Activated naive CD4-positive, alpha-beta T cell treated with anti-CD3 and anti-CD28 coated beads, Interleukin-2, amount 50 U/mL, for 72 hours (primary cell): ENCODE measurements around the gene CDR2. TPM values are rescaled to one million over a fixed set of nuclear protein-coding genes. Genes with fewer than 3 reads are reported as not detected.
"Not testable (repeated sequence)": the region's sequence is repeated elsewhere in the genome, so short reads cannot be mapped to it uniquely, and the experiment has no call there.

ENCODE experiments used
- ATAC-seq, 2 donors: fragments of 150-1000 bp; cut with Tn5 transposase; 2 replicates each; pipeline ENCODE4 v1.10.0; 2021; ENCODE audit warnings: mild to moderate bottlenecking in 2 of 2, moderate library complexity in 2 of 2
- DNase-seq, 2 donors: peaks; one replicate each; pipeline ENCODE4 v3.0.0; 2021 to 2022; ENCODE audit warnings: low spot score in 2 of 2
- H3K27ac Mint-ChIP-seq, 2 donors: one replicate each; pipeline ENCODE4 v1.8.0; 2022; ENCODE audit warnings: mild to moderate bottlenecking in 2 of 2, mixed read lengths in 2 of 2
- H3K36me3 Mint-ChIP-seq, 2 donors: one replicate each; pipeline ENCODE4 v1.8.0; 2022; ENCODE audit warnings: mixed read lengths in 2 of 2
- H3K9me3 Mint-ChIP-seq, 2 donors: one replicate each; pipeline ENCODE4 v1.8.0; 2022; ENCODE audit warnings: mixed read lengths in 2 of 2
- total RNA-seq, 2 donors: library from RNA; stranded (reverse); gene quantifications; one replicate each; pipeline ENCODE4 v1.2.3, GENCODE V29; 2022

The CDR2 gene
- 10 to 100 TPM; 26.8 to 44.4 TPM for total RNA-seq

GRCh38 chr16:22374311-22375116 lies at the start of gene CDR2:
Gene CDR2, minus strand, starts transcription at chr16:22374619. Its CDS starts 310 bp downstream, at chr16:22374309.
- Mint-ChIP-seq H3K36me3 (peaks cover 7% of the 10 kb centered on the region in 2 donors), H3K27ac (peak within 1 kb of the TSS; percentile 96 to 97), H3K9me3 (no peaks in the 10 kb centered on the region)
- ATAC-seq (peak; percentile 93), DNase-seq (peak; percentile 97 to 99)

GRCh38 chr16:22423716-22424115 lies 49.3 kb upstream of the CDR2 start:
- ATAC-seq (no peak), DNase-seq (no peak)
- H3K36me3 Mint-ChIP-seq = peaks cover 17 to 20% of the 10 kb centered on the region in 2 donors
- H3K27ac Mint-ChIP-seq = no peak overlapping the region
- H3K9me3 Mint-ChIP-seq = no peaks in the 10 kb centered on the region

GRCh38 chr16:22421136-22421535 lies 46.7 kb upstream of the CDR2 start:
- no peak for ATAC-seq

DNA sequence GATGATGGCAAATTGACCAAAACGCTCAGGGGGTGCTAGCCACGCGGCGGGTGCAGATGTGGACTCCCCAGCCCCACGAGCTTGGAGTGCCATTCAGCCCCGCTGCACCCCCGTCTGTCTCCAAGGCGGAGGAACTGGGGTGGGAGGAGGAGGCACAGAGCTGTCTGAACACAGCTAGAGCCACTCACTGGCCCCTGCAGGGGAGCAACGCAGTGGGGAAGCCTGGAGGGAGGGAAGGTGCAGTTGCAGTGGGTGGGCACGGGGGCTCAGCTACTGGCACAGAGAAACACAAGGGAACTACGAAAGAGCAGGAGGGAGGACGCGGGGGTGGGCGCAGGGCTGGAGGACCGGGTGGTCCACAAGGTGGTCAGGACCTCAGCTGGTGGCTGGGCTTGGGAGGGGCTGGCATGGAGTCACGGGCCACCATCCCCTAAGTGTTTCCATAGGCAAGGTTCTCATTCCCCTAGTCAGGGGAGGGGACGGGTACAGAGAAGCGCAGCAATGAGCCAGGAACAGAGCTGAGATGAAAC lies 46.3 kb upstream of the CDR2 start:
- Mint-ChIP-seq H3K9me3 (no peaks in the 10 kb centered on the region), H3K36me3 (peaks cover 16 to 20% of the 10 kb centered on the region in 2 donors), H3K27ac (peak overlapping the region in 1 of 2 donors; percentile 27)
- DNase-seq = no peak
- no peak for ATAC-seq

More at GRCh38 chr16:22421136-22421535, 46.7 kb upstream of the CDR2 start:
- H3K36me3 Mint-ChIP-seq = peaks cover 16 to 20% of the 10 kb centered on the region in 2 donors
- no peak for DNase-seq
- H3K9me3 Mint-ChIP-seq = no peaks in the 10 kb centered on the region
- peak overlapping the region in 1 of 2 donors; percentile 19 for H3K27ac Mint-ChIP-seq

GRCh38 chr16:22419908-22420307 lies 45.5 kb upstream of the CDR2 start:
- ATAC-seq (no peak), DNase-seq (no peak)
- H3K27ac Mint-ChIP-seq = peak overlapping the region; percentile 27 to 92
- H3K9me3 Mint-ChIP-seq = no peaks in the 10 kb centered on the region
- H3K36me3 Mint-ChIP-seq = peaks cover 16 to 20% of the 10 kb centered on the region in 2 donors

- Mint-ChIP-seq H3K36me3 (peaks cover 15 to 16% of the 10 kb centered on the region in 2 donors), H3K27ac (no peak overlapping the region), H3K9me3 (no peaks in the 10 kb centered on the region)
- no peak for ATAC-seq
- no peak for DNase-seq
Measured at GRCh38 chr16:22418826-22419225, 44.4 kb upstream of the CDR2 start.

DNA sequence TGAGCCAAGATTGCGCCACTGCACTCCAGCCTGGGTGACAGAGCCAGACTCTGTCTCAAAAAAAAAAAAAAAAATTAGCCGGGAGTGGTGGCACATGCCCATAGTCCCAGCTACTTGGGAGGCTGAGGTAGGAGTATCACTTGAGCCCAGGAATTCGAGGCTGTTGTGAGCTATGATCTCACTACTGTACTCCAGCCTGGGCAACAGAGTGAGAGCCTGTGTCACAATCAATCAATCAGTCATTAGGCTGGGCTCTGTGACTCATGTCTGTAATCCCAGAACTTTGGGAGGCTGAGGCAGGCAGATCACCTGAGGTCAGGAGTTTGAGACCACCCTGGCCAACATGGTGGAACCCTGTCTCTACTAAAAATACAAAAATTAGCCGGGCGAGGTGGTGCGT lies 43.4 kb upstream of the CDR2 start:
- not testable (repeated sequence) for DNase-seq, ATAC-seq, H3K36me3 Mint-ChIP-seq, H3K9me3 Mint-ChIP-seq
- H3K27ac Mint-ChIP-seq = peak overlapping the region in 1 of 2 donors; percentile 36

- H3K36me3 Mint-ChIP-seq = peaks cover 9 to 10% of the 10 kb centered on the region in 2 donors
- ATAC-seq (no peak), DNase-seq (no peak)
- no peaks in the 10 kb centered on the region for H3K9me3 Mint-ChIP-seq
- H3K27ac Mint-ChIP-seq = peak overlapping the region in 1 of 2 donors; percentile 41
Measured at GRCh38 chr16:22417019-22417418, 42.6 kb upstream of the CDR2 start.

- DNase-seq (no peak), ATAC-seq (no peak)
- Mint-ChIP-seq H3K9me3 (no peaks in the 10 kb centered on the region), H3K36me3 (no peaks in the 10 kb centered on the region), H3K27ac (peak overlapping the region in 1 of 2 donors; percentile 7)
Measured at GRCh38 chr16:22413819-22414218, 39.4 kb upstream of the CDR2 start.

GRCh38 chr16:22407486-22407885 lies 33.1 kb upstream of the CDR2 start:
- no peaks in the 10 kb centered on the region for H3K9me3 Mint-ChIP-seq
- H3K27ac Mint-ChIP-seq = no peak overlapping the region
- ATAC-seq (no peak), DNase-seq (no peak)
- H3K36me3 Mint-ChIP-seq = no peaks in the 10 kb centered on the region

GRCh38 chr16:22402191-22402590 lies 27.8 kb upstream of the CDR2 start:
- H3K27ac Mint-ChIP-seq = no peak overlapping the region
- DNase-seq = no peak
- H3K36me3 Mint-ChIP-seq = no peaks in the 10 kb centered on the region
- H3K9me3 Mint-ChIP-seq = no peaks in the 10 kb centered on the region
- no peak for ATAC-seq

DNA sequence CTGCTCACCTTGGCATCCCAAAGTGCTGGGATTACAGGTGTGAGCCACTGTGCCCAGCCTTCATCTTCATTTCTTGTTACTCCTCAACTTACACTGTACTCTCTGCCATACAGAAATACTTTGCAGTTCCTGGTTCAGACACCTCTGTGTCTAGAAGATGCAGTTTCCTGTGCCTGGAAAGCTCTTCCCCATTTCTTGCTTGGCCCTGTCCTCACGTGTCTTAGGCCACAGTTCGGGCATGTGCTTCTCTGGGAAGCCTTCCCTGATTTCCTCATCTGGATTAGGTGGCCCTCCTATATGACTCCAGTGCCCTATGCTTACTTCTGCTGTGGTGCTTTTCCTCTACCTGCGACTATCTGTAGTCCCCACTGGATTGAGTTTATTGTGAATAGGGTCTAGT lies 26.5 kb upstream of the CDR2 start:
- Mint-ChIP-seq H3K36me3 (no peaks in the 10 kb centered on the region), H3K27ac (no peak overlapping the region), H3K9me3 (no peaks in the 10 kb centered on the region)
- DNase-seq (no peak), ATAC-seq (no peak)

- no peaks in the 10 kb centered on the region for H3K36me3 Mint-ChIP-seq
- DNase-seq = no peak
- H3K9me3 Mint-ChIP-seq = no peaks in the 10 kb centered on the region
- no peak overlapping the region for H3K27ac Mint-ChIP-seq
- no peak for ATAC-seq
Measured at GRCh38 chr16:22397931-22398330, 23.5 kb upstream of the CDR2 start.

DNA sequence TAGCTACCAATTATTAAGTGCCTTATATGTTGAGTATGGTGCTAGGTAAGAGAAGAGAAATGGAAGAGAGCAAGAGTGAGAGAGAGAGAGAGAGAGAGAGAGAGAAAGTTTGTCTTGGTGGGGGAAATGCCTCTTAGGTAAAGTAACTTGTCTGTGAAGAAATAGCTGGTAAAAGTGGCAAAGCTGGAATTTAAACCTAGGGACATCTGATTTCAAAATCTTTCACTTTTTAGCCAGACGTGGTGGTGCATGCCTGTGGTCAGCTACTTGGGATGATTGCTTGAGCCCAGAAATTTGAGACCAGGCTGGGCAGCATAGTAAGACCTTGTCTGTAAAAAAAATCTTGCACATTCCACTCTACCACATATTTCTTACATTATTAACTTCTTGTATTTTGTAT lies 23.0 kb upstream of the CDR2 start:
- ATAC-seq (no peak), DNase-seq (no peak)
- Mint-ChIP-seq H3K36me3 (no peaks in the 10 kb centered on the region), H3K27ac (no peak overlapping the region), H3K9me3 (no peaks in the 10 kb centered on the region)

GRCh38 chr16:22395960-22396359 lies 21.5 kb upstream of the CDR2 start:
- DNase-seq (no peak), ATAC-seq (no peak)
- H3K9me3 Mint-ChIP-seq = no peaks in the 10 kb centered on the region
- no peaks in the 10 kb centered on the region for H3K36me3 Mint-ChIP-seq
- peak overlapping the region in 1 of 2 donors; percentile 36 for H3K27ac Mint-ChIP-seq

GRCh38 chr16:22394121-22394520 lies 19.7 kb upstream of the CDR2 start:
- no peaks in the 10 kb centered on the region for H3K36me3 Mint-ChIP-seq
- ATAC-seq = no peak
- DNase-seq = no peak
- no peaks in the 10 kb centered on the region for H3K9me3 Mint-ChIP-seq
- no peak overlapping the region for H3K27ac Mint-ChIP-seq

DNA sequence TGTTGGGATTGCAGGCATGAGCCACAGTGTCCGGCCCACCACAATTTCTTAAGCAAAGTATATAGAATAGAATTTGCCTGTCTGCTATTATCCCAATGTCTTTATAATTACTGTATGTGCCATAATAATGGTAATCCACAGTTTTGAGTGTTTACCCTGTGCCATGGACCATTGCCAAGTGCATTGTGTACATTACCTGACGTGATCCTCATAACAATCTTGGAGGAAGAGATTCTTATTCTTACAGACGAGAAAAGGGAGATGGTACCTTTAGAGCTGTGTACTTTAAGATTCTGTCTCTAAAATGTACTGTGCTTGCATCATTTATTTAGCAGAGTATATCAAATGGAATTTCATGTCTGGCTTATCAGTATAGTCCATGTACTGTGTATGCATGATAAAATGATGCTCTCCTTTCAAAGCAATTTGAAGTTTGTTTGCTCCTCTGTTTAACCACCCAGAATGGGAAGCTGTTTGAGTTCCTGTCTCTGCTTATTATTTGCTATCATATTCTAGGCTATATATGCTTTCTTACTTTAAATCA lies 13.8 kb upstream of the CDR2 start:
- H3K27ac Mint-ChIP-seq = peak overlapping the region; percentile 14 to 56
- no peaks in the 10 kb centered on the region for H3K9me3 Mint-ChIP-seq
- no peaks in the 10 kb centered on the region for H3K36me3 Mint-ChIP-seq
- DNase-seq (no peak), ATAC-seq (no peak)

DNA sequence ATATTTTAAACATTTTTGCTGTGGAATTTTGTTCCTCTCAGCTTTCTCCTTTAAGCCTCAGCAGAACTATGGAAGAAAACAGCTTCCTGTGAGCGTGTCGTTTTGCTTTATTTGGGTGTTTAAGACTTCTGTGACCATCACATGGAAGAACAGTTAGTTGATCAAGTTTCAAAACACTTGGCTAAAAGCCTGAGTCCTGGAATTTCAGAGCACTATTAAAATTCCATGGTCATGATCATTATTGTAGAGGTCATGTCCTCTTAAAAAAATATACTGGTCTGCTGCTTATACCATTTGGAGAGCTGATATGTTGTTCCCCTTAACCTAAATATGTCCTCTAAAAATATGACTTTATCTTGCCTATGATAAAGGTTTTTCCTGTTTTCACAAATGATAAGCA lies 12.6 kb upstream of the CDR2 start:
- ATAC-seq (no peak), DNase-seq (no peak)
- Mint-ChIP-seq H3K27ac (no peak overlapping the region), H3K9me3 (no peaks in the 10 kb centered on the region), H3K36me3 (no peaks in the 10 kb centered on the region)
